Aorta (tissue), 5 donors: ENCODE data around the gene PCSK1N. TPM values are rescaled to one million over a fixed set of nuclear protein-coding genes. Genes with fewer than 3 reads are reported as not detected.
A peak's percentile ranks its signal among the peaks of the same experiment; 100 is the strongest.
"Not testable (repeated sequence)": the region's sequence is repeated elsewhere in the genome, so short reads cannot be mapped to it uniquely, and the experiment has no call there.

Source experiments
- ATAC-seq: fragments of 200-7000 bp; cut with Tn5 transposase; one replicate; pipeline ENCODE4 v1.9.1; 2022; ENCODE audit warnings: moderate library complexity; ENCODE audit not compliant: low FRiP score
- DNase-seq, 2 donors: peaks; one replicate each; pipeline ENCODE4 v3.0.0-alpha.2; 2020
- H3K27ac ChIP-seq, 2 donors: one replicate each; pipeline ENCODE4 v1.5.1; 2013; ENCODE audit warnings: low read length in 2 of 2, mild to moderate bottlenecking in 2 of 2, moderate library complexity in 2 of 2, control low read depth in 1 of 2, inconsistent platforms in 1 of 2, low read depth in 1 of 2
- H3K27me3 ChIP-seq, 2 donors: one replicate each; pipeline ENCODE4 v1.6.1; 2013; ENCODE audit warnings: control low read depth in 1 of 2, low read length in 1 of 2, mild to moderate bottlenecking in 1 of 2, moderate library complexity in 1 of 2; ENCODE audit not compliant: insufficient read depth in 2 of 2, control insufficient read depth in 1 of 2
- H3K36me3 ChIP-seq, 2 donors: one replicate each; pipeline ENCODE4 v1.6.1; 2013; ENCODE audit warnings: control low read depth in 1 of 2, low read length in 1 of 2, mild to moderate bottlenecking in 1 of 2; ENCODE audit not compliant: insufficient read depth in 2 of 2, control insufficient read depth in 1 of 2
- H3K4me1 ChIP-seq, 2 donors: one replicate each; pipeline ENCODE4 v1.6.1; 2013; ENCODE audit warnings: low read length in 2 of 2, control low read depth in 1 of 2, mild to moderate bottlenecking in 1 of 2, moderate library complexity in 1 of 2; ENCODE audit not compliant: insufficient read depth in 2 of 2, control insufficient read depth in 1 of 2
- H3K4me3 ChIP-seq, 2 donors: one replicate each; pipeline ENCODE4 v1.5.1; 2013; ENCODE audit warnings: low read length in 2 of 2, control low read depth in 1 of 2, mild to moderate bottlenecking in 1 of 2
- H3K9me3 ChIP-seq: one replicate; pipeline ENCODE4 v1.6.1; 2013; ENCODE audit warnings: mild to moderate bottlenecking, low read length; ENCODE audit not compliant: control insufficient read depth
- WGBS, 2 donors: extraction: QIAGEN DNeasy Blood & Tissue Kit; methylation state at CpG; one replicate each; pipeline ENCODE4 v1.1.7; 2013; 5-methylcytosine and 5-hydroxymethylcytosine counted together
- intact Hi-C, 2 donors: fragments of 100-400 bp; cut with DNase I; formaldehyde crosslinking; loops; one replicate each; pipeline versions ENCODE4 v1.14.2 to v1.15.0; 2022
- polyA plus RNA-seq, 2 donors: library from polyadenylated mRNA; stranded (reverse); fragments of 200-250 nt; gene quantifications; one replicate each; pipeline ENCODE4 v1.2.3, GENCODE V29; 2013
- total RNA-seq, 2 donors: library from RNA; stranded (reverse); fragmentation: NEBNext Ultra II Directional; extraction: Animal tissue kit (Norgen Biotek cat#: 25700); gene quantifications; one replicate each; pipeline ENCODE4 v1.2.1, GENCODE V29; 2021
- donor health status: healthy with polysubstance abuse.
- donor health status: Bipolar disorder and iron deficiency.
- donor health status: DM: no; HTN: no; CAD: no.
- donor health status: DM: no; HTN: no; CAD: no.
- donor health status: DM: yes; HTN: yes; CAD: no.

PCSK1N gene
- total and polyA plus RNA-seq, 4 donors: 0.43 to 0.88 (median 0.45) TPM; not detected in 1

DNA sequence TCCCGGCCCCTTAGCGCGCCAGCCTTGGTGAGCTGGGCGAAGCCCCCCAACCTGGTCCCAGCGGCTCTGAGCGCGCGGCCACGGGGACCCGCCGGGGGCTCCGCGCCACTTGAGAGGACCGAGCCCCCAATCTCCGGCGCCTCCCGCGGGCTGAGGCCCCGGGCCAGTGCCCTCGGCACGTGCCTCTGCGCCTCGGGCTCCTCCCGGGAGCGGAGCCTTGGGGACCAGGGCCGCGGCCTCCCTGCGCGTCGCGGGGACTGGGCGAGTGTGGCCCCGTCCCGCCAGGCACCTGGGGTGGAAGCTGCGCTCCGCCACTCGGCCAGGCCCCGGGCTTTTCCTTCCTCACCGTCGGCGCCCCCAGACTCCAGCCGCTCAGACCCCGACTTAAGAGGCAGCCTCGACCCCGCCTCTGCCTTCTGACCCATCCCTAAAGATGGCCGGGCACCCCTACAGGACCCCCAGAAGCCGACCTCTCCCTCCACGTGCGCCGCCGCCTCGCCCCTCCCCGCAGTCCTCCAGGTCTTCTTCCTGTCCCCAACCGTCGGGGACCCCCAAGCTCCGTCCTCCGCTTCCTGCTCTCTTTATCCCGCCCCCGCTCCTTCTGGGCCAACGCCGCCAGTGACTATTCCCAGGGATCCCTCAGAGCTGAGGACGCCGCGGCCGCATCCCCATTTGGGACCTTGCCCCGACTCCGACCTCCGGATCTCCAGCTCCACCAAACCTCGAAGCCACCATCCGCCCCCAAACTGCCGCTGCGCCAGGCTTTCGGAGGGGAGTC, 8.3 kb downstream of the PCSK1N start:
- H3K4me1 ChIP-seq: no peaks in the 10 kb centered on the region

DNA sequence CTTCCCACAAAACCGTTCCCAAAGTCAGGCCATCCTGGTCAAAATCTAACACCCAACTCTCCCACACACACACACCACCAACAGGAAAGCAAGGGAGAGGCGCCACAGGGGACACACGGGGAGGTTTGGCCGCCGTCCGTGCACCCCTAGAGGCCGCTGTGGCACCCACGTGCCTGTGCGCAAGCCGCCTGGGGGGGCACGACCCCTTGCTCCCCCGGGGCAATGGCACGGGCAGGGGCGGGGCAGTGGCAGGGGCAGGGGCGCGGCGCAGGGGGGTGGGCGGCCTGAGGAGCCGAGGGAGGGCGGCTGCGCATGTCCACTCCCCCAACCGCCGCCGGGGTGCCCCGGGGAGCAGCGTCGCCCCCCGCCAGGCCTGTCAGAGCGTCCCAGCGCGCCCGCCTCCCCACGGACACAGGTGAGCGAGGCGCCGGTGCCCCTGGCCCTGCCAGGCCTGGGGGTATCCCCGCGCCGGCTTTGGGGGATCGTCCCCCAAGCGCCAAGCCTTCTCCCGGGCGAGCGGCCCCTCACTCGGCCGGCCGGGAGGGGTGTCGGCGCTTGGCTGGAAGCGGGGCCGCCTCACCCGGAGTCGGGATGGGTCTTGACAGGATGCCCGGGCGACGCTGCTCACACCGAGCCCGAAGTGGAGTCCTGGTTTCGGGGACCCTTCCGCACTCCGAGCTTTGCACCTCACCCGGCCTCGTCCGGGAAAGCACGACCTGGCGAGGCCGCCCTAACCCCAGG, 9.1 kb downstream of the PCSK1N start, which contains the start of gene ERAS:
TSS of gene ERAS (plus strand) at position 379 of the 741 bp plus-strand sequence. CDS start 2,611 bp downstream, outside the sequence.
- intact Hi-C loops: no loop called here

More for the DNA sequence above, 8.3 kb downstream of the PCSK1N start:
- H3K36me3 ChIP-seq: no peaks in the 10 kb centered on the region
- no peaks in the 10 kb centered on the region for H3K9me3 ChIP-seq
- DNase-seq (peak in 1 of 2 donors; percentile 70), ATAC-seq (no peak)
- intact Hi-C loops: no loop called here
- H3K27ac ChIP-seq: no peak overlapping the region
- 67 to 70% methylated on average over 52 to 73 of the region's 73 CpGs for WGBS, 2 donors
- H3K4me3 ChIP-seq: no peak overlapping the region
- no peaks in the 10 kb centered on the region for H3K27me3 ChIP-seq

DNA sequence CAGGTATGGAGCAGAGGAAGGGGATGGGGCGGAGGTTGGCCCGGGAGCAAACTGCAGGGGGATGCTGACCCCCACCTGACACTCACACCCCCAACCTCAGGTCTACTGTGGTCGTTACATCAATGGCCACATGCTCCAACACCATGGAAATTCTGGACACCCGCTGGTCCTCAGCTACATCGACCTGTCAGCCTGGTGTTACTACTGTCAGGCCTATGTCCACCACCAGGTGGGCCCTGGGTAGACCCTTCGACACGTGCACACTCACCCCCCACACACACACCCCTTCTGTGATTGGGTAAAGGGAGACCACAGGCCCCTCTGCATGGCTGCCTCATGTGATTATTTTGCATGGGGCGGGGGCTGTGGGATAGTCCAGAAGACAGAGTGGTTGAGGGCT, 11.3 kb downstream of the PCSK1N start:
- Histone ChIP-seq H3K4me3 (no peak overlapping the region), H3K9me3 (no peaks in the 10 kb centered on the region), H3K36me3 (no peaks in the 10 kb centered on the region), H3K4me1 (no peaks in the 10 kb centered on the region), H3K27me3 (no peaks in the 10 kb centered on the region), H3K27ac (no peak overlapping the region)
- WGBS, 2 donors: 75 to 94% methylated on average over 8 of the region's 8 CpGs
- intact Hi-C loops: no loop called here
- ATAC-seq: no peak
- peak in 1 of 2 donors; percentile 25 for DNase-seq

More for the DNA sequence above, 9.1 kb downstream of the PCSK1N start, which contains the start of gene ERAS:
- ATAC-seq (no peak), DNase-seq (peak in 1 of 2 donors; percentile 66)
- Histone ChIP-seq H3K27ac (no peak within 1 kb of the TSS), H3K36me3 (no peaks in the 10 kb centered on the region), H3K9me3 (no peaks in the 10 kb centered on the region), H3K27me3 (no peaks in the 10 kb centered on the region), H3K4me1 (no peaks in the 10 kb centered on the region), H3K4me3 (no peak within 1 kb of the TSS)
- WGBS, 2 donors: 64 to 68% methylated on average over 59 to 67 of the region's 67 CpGs

DNA sequence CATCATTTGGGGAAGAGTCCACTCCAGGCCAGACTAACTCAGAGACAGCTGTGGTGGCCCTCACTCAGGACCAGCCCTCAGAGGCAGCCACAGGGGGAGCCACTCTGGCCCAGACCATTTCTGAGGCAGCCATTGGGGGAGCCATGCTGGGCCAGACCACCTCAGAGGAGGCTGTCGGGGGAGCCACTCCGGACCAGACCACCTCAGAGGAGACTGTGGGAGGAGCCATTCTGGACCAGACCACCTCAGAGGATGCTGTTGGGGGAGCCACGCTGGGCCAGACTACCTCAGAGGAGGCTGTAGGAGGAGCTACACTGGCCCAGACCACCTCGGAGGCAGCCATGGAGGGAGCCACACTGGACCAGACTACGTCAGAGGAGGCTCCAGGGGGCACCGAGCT, 12.4 kb downstream of the PCSK1N start:
- H3K9me3 ChIP-seq: no peaks in the 10 kb centered on the region
- 72 to 78% methylated on average over 6 of the region's 6 CpGs for WGBS, 2 donors
- no peaks in the 10 kb centered on the region for H3K4me1 ChIP-seq
- no peak overlapping the region for H3K4me3 ChIP-seq
- DNase-seq: peak in 1 of 2 donors; percentile 48
- intact Hi-C loops: no loop called here
- H3K27ac ChIP-seq: no peak overlapping the region
- H3K27me3 ChIP-seq: no peaks in the 10 kb centered on the region
- no peak for ATAC-seq
- no peaks in the 10 kb centered on the region for H3K36me3 ChIP-seq

DNA sequence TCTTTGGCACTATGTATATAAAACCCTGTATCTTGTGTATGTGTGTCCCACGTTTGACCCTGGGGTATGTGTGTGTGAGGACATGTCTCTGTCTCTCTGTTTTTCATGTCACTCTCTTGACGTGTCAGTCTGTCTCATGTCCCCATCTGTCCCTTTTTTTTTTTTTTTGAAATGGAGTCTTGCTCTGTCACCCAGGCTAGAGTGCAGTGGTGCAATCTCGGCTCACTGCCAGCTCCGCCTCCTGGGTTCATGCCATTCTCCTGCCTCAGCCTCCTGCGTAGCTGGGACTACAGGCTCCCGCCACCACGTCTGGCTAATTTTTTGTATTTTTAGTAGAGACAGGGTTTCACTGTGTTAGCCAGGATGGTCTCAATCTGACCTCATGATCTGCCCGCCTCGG, 16.0 kb downstream of the PCSK1N start:
- H3K27ac ChIP-seq, H3K27me3 ChIP-seq, H3K4me1 ChIP-seq, H3K36me3 ChIP-seq, H3K9me3 ChIP-seq, intact Hi-C loops, ATAC-seq, H3K4me3 ChIP-seq: not testable (repeated sequence)
- peak in 1 of 2 donors; percentile 36 for DNase-seq
- 81 to 83% methylated on average over 9 of the region's 9 CpGs for WGBS, 2 donors

DNA sequence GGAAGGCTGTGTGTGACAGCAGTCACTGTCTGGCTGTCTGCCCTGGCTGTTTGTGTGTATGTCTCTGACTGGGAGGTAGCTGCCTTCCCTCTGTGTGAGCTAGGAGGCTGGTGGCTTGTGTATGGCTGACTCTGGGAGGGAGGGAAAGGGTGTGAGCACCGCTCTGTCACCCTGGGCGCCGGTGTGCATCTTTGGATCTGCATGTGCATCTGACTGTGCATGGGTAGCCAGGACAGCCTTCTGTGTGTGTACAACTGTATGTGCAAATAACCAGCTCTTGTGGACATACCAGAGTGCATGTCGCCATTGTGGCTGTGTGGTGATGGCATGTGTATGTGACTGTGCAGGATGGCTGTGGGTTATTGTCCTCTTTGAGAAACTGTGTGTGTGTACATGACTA, 16.5 kb downstream of the PCSK1N start:
- Histone ChIP-seq H3K4me3 (no peak overlapping the region), H3K9me3 (no peaks in the 10 kb centered on the region), H3K27ac (no peak overlapping the region), H3K36me3 (peaks cover 0 to 2% of the 10 kb centered on the region in 2 donors), H3K27me3 (no peaks in the 10 kb centered on the region), H3K4me1 (no peaks in the 10 kb centered on the region)
- peak in 1 of 2 donors; percentile 63 for DNase-seq
- intact Hi-C loops: no loop called here
- WGBS, 2 donors: 84 to 97% methylated on average over 4 of the region's 4 CpGs
- no peak for ATAC-seq

DNA sequence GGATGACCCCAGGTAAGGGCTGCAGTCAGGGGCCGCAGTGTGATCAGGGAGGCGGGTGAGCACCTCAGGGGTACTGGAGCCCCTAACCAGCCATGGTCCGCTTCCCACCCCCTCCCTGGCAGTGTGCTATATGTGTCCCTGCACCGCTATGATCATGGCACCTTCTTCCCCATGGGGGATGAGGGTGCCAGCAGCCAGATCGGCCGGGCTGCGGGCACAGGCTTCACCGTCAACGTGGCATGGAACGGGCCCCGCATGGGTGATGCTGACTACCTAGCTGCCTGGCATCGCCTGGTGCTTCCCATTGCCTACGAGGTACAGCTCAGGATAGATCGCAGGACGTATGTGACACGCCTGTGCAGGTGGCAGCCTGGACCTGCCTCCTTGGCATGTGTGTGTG, 17.3 kb downstream of the PCSK1N start:
- Histone ChIP-seq H3K27ac (no peak overlapping the region), H3K4me3 (no peak overlapping the region), H3K9me3 (no peaks in the 10 kb centered on the region), H3K36me3 (peaks cover 0 to 2% of the 10 kb centered on the region in 2 donors), H3K27me3 (no peaks in the 10 kb centered on the region), H3K4me1 (no peaks in the 10 kb centered on the region)
- 95 to 96% methylated on average over 16 of the region's 16 CpGs for WGBS, 2 donors
- DNase-seq: peak in 1 of 2 donors; percentile 48
- no peak for ATAC-seq
- intact Hi-C loops: no loop called here

DNA sequence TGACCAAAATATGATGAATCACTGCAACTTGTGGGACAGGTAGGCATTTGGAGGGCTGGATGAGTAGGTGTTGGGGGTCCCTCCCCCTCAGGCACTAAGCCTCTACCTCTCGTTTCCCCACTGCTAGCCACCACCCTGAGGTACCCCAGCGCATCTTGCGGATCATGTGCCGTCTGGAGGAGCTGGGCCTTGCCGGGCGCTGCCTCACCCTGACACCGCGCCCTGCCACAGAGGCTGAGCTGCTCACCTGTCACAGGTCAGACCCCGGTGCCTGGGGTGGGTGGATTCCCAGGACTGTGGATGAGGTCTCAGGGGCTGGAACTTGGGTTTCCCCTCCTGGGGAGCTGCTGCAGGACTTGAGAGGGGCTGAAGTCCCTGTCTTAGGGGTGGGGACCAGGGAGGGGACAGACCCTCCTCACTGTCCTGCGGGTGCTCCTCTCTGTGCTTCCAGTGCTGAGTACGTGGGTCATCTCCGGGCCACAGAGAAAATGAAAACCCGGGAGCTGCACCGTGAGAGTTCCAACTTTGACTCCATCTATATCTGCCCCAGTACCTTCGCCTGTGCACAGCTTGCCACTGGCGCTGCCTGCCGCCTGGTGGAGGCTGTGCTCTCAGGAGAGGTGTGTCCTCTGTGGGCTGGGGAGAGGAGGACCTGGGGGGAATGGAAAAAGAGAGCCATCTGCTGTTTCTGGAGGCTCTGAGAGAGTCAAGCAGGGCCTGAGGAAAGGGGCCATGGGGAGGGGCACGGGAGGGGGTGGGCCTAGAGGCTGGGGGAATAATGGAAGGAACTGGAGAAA, 19.2 kb downstream of the PCSK1N start:
- no peaks in the 10 kb centered on the region for H3K4me1 ChIP-seq
- H3K27me3 ChIP-seq: no peaks in the 10 kb centered on the region
- H3K36me3 ChIP-seq: peaks cover 0 to 2% of the 10 kb centered on the region in 2 donors
- ATAC-seq (no peak), DNase-seq (peak in 1 of 2 donors; percentile 50)
- no peak overlapping the region for H3K4me3 ChIP-seq
- no peaks in the 10 kb centered on the region for H3K9me3 ChIP-seq
- no peak overlapping the region for H3K27ac ChIP-seq
- 89 to 95% methylated on average over 18 of the region's 18 CpGs for WGBS, 2 donors
- intact Hi-C loops: no loop called here
